H1 (cell line): ENCODE measurements around the gene PTPRD. TPM values are rescaled to one million over a fixed set of nuclear protein-coding genes. Genes with fewer than 3 reads are reported as not detected.

ENCODE experiments used
- CTCF ChIA-PET: fragments of 300-600 bp; sonication (Branson Sonifier 250); formaldehyde crosslinking; loops from one replicate; lab custom pipeline; 2021; ENCODE audit not compliant: partially characterized antibody; lab: Charles Lee
- POLR2A ChIA-PET: fragments of 300-600 bp; sonication (Branson Sonifier 250); formaldehyde crosslinking; loops from one replicate; lab custom pipeline; 2021; ENCODE audit warnings: inconsistent platforms; ENCODE audit not compliant: partially characterized antibody; lab: Charles Lee
- DNase-seq, 2 experiments: peaks; one replicate each; pipeline versions ENCODE4 v3.0.0 to v3.0.0-alpha.2; 2010 to 2022; ENCODE audit warnings: low spot score in 2 of 2, low read depth in 1 of 2, mixed read lengths in 1 of 2
- FAIRE-seq: peaks from 2 replicates; lab custom pipeline; 2011; peaks lifted over from hg19 to GRCh38; lab: Jason Lieb, UNC
- H2AFZ ChIP-seq: 2 replicates; pipeline ENCODE4 v1.8.1; 2012; ENCODE audit warnings: low read length, inconsistent platforms
- H2AK5ac ChIP-seq: 2 replicates; pipeline ENCODE4 v1.6.1; 2013; ENCODE audit warnings: low read depth, low read length
- H2BK120ac ChIP-seq: replicated peaks from 2 replicates; pipeline ENCODE3; 2013; ENCODE audit warnings: low read depth, low read length, inconsistent platforms
- H2BK12ac ChIP-seq: 2 replicates; pipeline ENCODE4 v1.6.1; 2013; ENCODE audit warnings: low read depth, low read length
- H2BK15ac ChIP-seq: 2 replicates; pipeline ENCODE4 v1.6.1; 2013; ENCODE audit warnings: low read length
- H2BK20ac ChIP-seq: 2 replicates; pipeline ENCODE4 v1.6.1; 2013; ENCODE audit warnings: low read length
- H2BK5ac ChIP-seq: 2 replicates; pipeline ENCODE4 v1.6.1; 2013; ENCODE audit warnings: low read depth, low read length
- H3K14ac ChIP-seq: 2 replicates; pipeline ENCODE4 v1.6.1; 2013; ENCODE audit warnings: inconsistent platforms; ENCODE audit not compliant: insufficient read length
- H3K18ac ChIP-seq: 2 replicates; pipeline ENCODE4 v1.6.1; 2013; ENCODE audit warnings: low read length; ENCODE audit errors: extremely low read depth
- H3K23ac ChIP-seq: 2 replicates; pipeline ENCODE4 v1.6.1; 2013; ENCODE audit warnings: inconsistent platforms; ENCODE audit not compliant: insufficient read length
- H3K23me2 ChIP-seq: 2 replicates; pipeline ENCODE4 v1.6.1; 2013; ENCODE audit warnings: low read depth, low read length
- H3K27ac ChIP-seq: 2 replicates; pipeline ENCODE4 v1.6.1; 2011; ENCODE audit warnings: low read depth, low read length, inconsistent platforms
- H3K27me3 ChIP-seq, 4 experiments: replicated peaks in 1 of 4; 1 replicate in 1 of 4; 2 replicates in 3 of 4; pipeline versions ENCODE4 v1.6.1 to v1.8.1; 2011 to 2013; ENCODE audit warnings: low read length in 3 of 4, mild to moderate bottlenecking in 3 of 4, inconsistent platforms in 2 of 4, mixed read lengths in 2 of 4, moderate library complexity in 1 of 4; ENCODE audit not compliant: control insufficient read depth in 3 of 4, insufficient read depth in 3 of 4; ENCODE audit errors: extremely low read depth in 1 of 4
- H3K36me3 ChIP-seq, 4 experiments: 2 replicates each; pipeline versions ENCODE4 v1.6.1 to v1.8.1; 2011 to 2013; ENCODE audit warnings: mild to moderate bottlenecking in 4 of 4, low read length in 3 of 4, moderate library complexity in 2 of 4, control low read depth in 1 of 4, inconsistent platforms in 1 of 4; ENCODE audit not compliant: insufficient read depth in 4 of 4, control insufficient read depth in 2 of 4
- H3K4ac ChIP-seq: replicated peaks from 2 replicates; pipeline ENCODE3; 2013; ENCODE audit warnings: low read length, low read depth, mixed read lengths, inconsistent platforms; ENCODE audit not compliant: insufficient read length
- H3K4me1 ChIP-seq, 4 experiments: replicated peaks in 1 of 4; 1 replicate in 1 of 4; 2 replicates in 3 of 4; pipeline versions ENCODE4 v1.6.1 to v1.8.1; 2011 to 2013; ENCODE audit warnings: low read length in 3 of 4, inconsistent platforms in 2 of 4, mixed read lengths in 1 of 4; ENCODE audit not compliant: insufficient read depth in 4 of 4, control insufficient read depth in 3 of 4
- H3K4me2 ChIP-seq, 2 experiments: 2 replicates each; pipeline versions ENCODE4 v1.6.1 to v1.8.1; 2011 to 2013; ENCODE audit warnings: low read depth in 2 of 2, low read length in 2 of 2, control low read depth in 1 of 2, inconsistent platforms in 1 of 2, mild to moderate bottlenecking in 1 of 2; ENCODE audit not compliant: insufficient read depth in 1 of 2
- H3K4me3 ChIP-seq, 4 experiments: fragments of 200-600, 300-600 bp in 1 of 4; sonication (generic), shearing (Covaris generic), sonication (Bioruptor Twin) in 1 of 4; 2 replicates each; pipeline versions ENCODE4 v1.5.1 to v1.8.1; 2011 to 2016; ENCODE audit warnings: low read length in 4 of 4, low read depth in 3 of 4, control low read depth in 2 of 4, inconsistent platforms in 2 of 4, mild to moderate bottlenecking in 2 of 4, mixed read lengths in 1 of 4, moderate library complexity in 1 of 4; ENCODE audit not compliant: insufficient read depth in 2 of 4; ENCODE audit errors: extremely low read depth in 1 of 4
- H3K56ac ChIP-seq: replicated peaks from 2 replicates; pipeline ENCODE3; 2013; ENCODE audit warnings: low read depth, mild to moderate bottlenecking, mixed read lengths, low read length, inconsistent platforms; ENCODE audit not compliant: insufficient read length
- H3K79me1 ChIP-seq: 2 replicates; pipeline ENCODE4 v1.6.1; 2013; ENCODE audit warnings: low read depth, low read length, control low read depth
- H3K79me2 ChIP-seq, 2 experiments: 2 replicates each; pipeline versions ENCODE4 v1.6.1 to v1.8.1; 2012 to 2013; ENCODE audit warnings: low read length in 2 of 2, mild to moderate bottlenecking in 2 of 2, inconsistent platforms in 1 of 2; ENCODE audit not compliant: insufficient read depth in 2 of 2, control insufficient read depth in 1 of 2
- H3K9ac ChIP-seq, 4 experiments: replicated peaks in 1 of 4; 1 replicate in 1 of 4; 2 replicates in 3 of 4; pipeline versions ENCODE4 v1.6.1 to v1.8.1; 2011 to 2013; ENCODE audit warnings: low read depth in 3 of 4, low read length in 3 of 4, control low read depth in 2 of 4, mild to moderate bottlenecking in 2 of 4, moderate library complexity in 2 of 4, inconsistent platforms in 1 of 4; ENCODE audit errors: extremely low read depth in 1 of 4
- H3K9me3 ChIP-seq, 2 experiments: 2 replicates each; pipeline versions ENCODE4 v1.6.1 to v1.8.1; 2012 to 2013; ENCODE audit warnings: mild to moderate bottlenecking in 2 of 2, moderate library complexity in 2 of 2, control low read depth in 1 of 2, inconsistent platforms in 1 of 2, low read depth in 1 of 2, low read length in 1 of 2, mixed read lengths in 1 of 2; ENCODE audit not compliant: insufficient read depth in 2 of 2
- H4K20me1 ChIP-seq, 2 experiments: replicated peaks in 1 of 2; 2 replicates each; pipeline versions ENCODE3 to v1.8.1; 2011 to 2013; ENCODE audit warnings: inconsistent platforms in 2 of 2, low read length in 2 of 2, mild to moderate bottlenecking in 1 of 2; ENCODE audit not compliant: insufficient read depth in 2 of 2, control insufficient read depth in 1 of 2
- H4K5ac ChIP-seq: 2 replicates; pipeline ENCODE4 v1.6.1; 2013; ENCODE audit warnings: low read length, low read depth, mixed read lengths, inconsistent platforms; ENCODE audit not compliant: insufficient read length
- H4K8ac ChIP-seq: 2 replicates; pipeline ENCODE4 v1.8.0; 2013; ENCODE audit warnings: mild to moderate bottlenecking, moderate library complexity, low read length, inconsistent platforms; ENCODE audit not compliant: insufficient read depth; ENCODE audit errors: extremely low read depth
- H4K91ac ChIP-seq: replicated peaks from 2 replicates; pipeline ENCODE3; 2013; ENCODE audit warnings: low read length, mixed read lengths, inconsistent platforms; ENCODE audit not compliant: insufficient read length
- EGR1 ChIP-seq: IDR thresholded peaks from 2 replicates; pipeline ENCODE4 v1.6.1; 2011; ENCODE audit warnings: low read depth, low read length, borderline replicate concordance
- GTF2F1 ChIP-seq: IDR thresholded peaks from 2 replicates; pipeline ENCODE4 v1.6.1; 2012; ENCODE audit warnings: low read depth, low read length, improper control_type of control experiment, borderline replicate concordance
- POLR2AphosphoS5 ChIP-seq: IDR thresholded peaks from 2 replicates; pipeline ENCODE4 v1.6.1; 2011; ENCODE audit warnings: low read depth, low read length
- SAP30 ChIP-seq: fragments of 300-600 bp; sonication (generic); IDR thresholded peaks from 2 replicates; pipeline ENCODE4 v1.7.1; 2012; ENCODE audit warnings: low read length, moderate library complexity, mild to moderate bottlenecking, inconsistent platforms; ENCODE audit not compliant: insufficient read depth, insufficient replicate concordance
- SIN3A ChIP-seq, 2 experiments: IDR thresholded peaks in 1 of 2; conservative IDR thresholded peaks in 1 of 2; 2 replicates each; pipeline ENCODE4 v1.6.1; 2011 to 2012; ENCODE audit warnings: low read length in 2 of 2, improper control_type of control experiment in 1 of 2, low read depth in 1 of 2, mild to moderate bottlenecking in 1 of 2
- TAF7 ChIP-seq: optimal IDR thresholded peaks from 2 replicates; pipeline ENCODE3; 2011; ENCODE audit warnings: low read depth, mild to moderate bottlenecking, inconsistent platforms, low read length, moderate library complexity, borderline replicate concordance
- ZNF274 ChIP-seq: IDR thresholded peaks from 2 replicates; pipeline ENCODE4 v1.7.0; 2012; ENCODE audit warnings: low read length, borderline replicate concordance; ENCODE audit errors: extremely low read depth
- WGBS, 2 experiments: shearing (Covaris generic) in 1 of 2; methylation state at CpG; one replicate each; pipeline versions ENCODE4 v1.1.6 to v1.1.7; 2013 to 2015; ENCODE audit warnings: low lambda C conversion rate in 2 of 2, mixed read lengths in 2 of 2, inconsistent platforms in 1 of 2, low coverage in 1 of 2, missing lambda C conversion rate in 1 of 2; ENCODE audit not compliant: insufficient replicate concordance in 2 of 2, insufficient coverage in 1 of 2, insufficient read length in 1 of 2; ENCODE audit errors: extremely low coverage in 1 of 2, missing lambda C conversion rate in 1 of 2; 5-methylcytosine and 5-hydroxymethylcytosine counted together
- polyA plus RNA-seq, 7 experiments: library from polyadenylated mRNA; depleted of rRNA in 3 of 7; stranded (reverse) in 5 of 7; unstranded in 2 of 7; fragments of >200 nt in 5 of 7; fragments of 200-250 nt in 2 of 7; gene quantifications; 1 replicate in 5 of 7; 2 replicates in 1 of 7; 4 replicates in 1 of 7; pipeline versions ENCODE4 v1.2.1 to v1.2.3, GENCODE V29; 2011 to 2013; ENCODE audit warnings: missing spikeins in 2 of 7, mixed read lengths in 2 of 7
- total RNA-seq: library from RNA; stranded (reverse); fragmentation: NEBNext Ultra II Directional; extraction: Animal tissue kit (Norgen Biotek cat#: 25700); gene quantifications from 2 replicates; pipeline ENCODE4 v1.2.1, GENCODE V29; 2021

PTPRD gene
- total and polyA plus RNA-seq, 2 of the 8 experiments (the other 6 are each of a cell fraction or from before 2014, with no cell fraction given): 17.2 to 77.0 TPM

DNA sequence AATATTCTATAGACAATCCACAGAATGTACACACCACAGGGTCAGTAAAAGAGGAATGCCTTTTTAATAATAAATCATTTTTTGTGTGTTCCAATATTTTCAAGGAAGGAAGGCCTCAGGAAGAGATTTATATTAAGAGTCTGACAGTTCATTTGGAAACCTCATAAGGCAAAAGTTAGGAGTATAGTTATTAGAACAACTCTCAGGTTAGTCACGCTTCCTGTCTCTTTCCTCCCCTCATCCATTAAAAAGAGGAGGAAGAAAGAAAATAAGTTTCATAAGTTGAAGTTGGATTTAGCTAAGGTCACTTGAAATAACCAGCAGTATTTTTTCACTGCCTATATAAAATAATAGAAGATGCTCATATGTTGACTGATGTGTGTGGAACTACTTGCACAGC lies 863.2 kb downstream of the PTPRD start:
- DNase-seq (no peak), FAIRE-seq (no peak)
- POLR2A ChIA-PET: no interaction called here
- Histone ChIP-seq H3K27ac (no peak overlapping the region), H2AFZ (no peak overlapping the region), H3K4me2 (no peak overlapping the region), H4K5ac (no peak overlapping the region), H3K9me3 (no peaks in the 10 kb centered on the region), H3K23ac (no peak overlapping the region), H2BK120ac (no peak overlapping the region), H4K20me1 (no peaks in the 10 kb centered on the region), H2BK12ac (no peak overlapping the region), H3K23me2 (no peaks in the 10 kb centered on the region), H2BK5ac (no peak overlapping the region), H3K27me3 (no peaks in the 10 kb centered on the region), H3K4me3 (no peak overlapping the region), H3K18ac (no peak overlapping the region), H3K79me2 (no peaks in the 10 kb centered on the region), H3K14ac (no peak overlapping the region), H4K91ac (no peak overlapping the region), H3K4me1 (no peaks in the 10 kb centered on the region), H2BK15ac (no peak overlapping the region), H3K79me1 (no peaks in the 10 kb centered on the region), H3K9ac (no peak overlapping the region), H4K8ac (no peak overlapping the region), H3K36me3 (no peaks in the 10 kb centered on the region), H2AK5ac (no peak overlapping the region), H3K56ac (no peak overlapping the region), H2BK20ac (no peak overlapping the region), H3K4ac (no peak overlapping the region)
- CTCF ChIA-PET: no interaction called here
- TF ChIP-seq SAP30: no peak
- TF ChIP-seq POLR2AphosphoS5: no peak
- no peak for TF ChIP-seq GTF2F1
- no peak for TF ChIP-seq ZNF274
- TF ChIP-seq EGR1: no peak
- no peak for TF ChIP-seq TAF7
- TF ChIP-seq SIN3A (conservative IDR thresholded peaks at IDR 0.05 in 1 of 2, IDR thresholded peaks at IDR 0.05 in 1 of 2; ENCODE audit: low read depth in 1 of 2, low read length in 2 of 2): no peak
- 100% methylated on average over 1 of the region's 1 CpG; no CpG with 5 or more reads in 1 of the 2 experiments for WGBS, 2 experiments
